Neuronal stem cell (in vitro differentiated cells): ENCODE measurements around the gene ZNF768.

Source experiments
- DNase-seq: peaks from one replicate; pipeline ENCODE4 v3.0.0-alpha.2; 2013; ENCODE audit warnings: low spot score
- H2AFZ ChIP-seq: one replicate; pipeline ENCODE4 v1.6.1; 2013; ENCODE audit warnings: mild to moderate bottlenecking, low read length, inconsistent platforms
- H2AK5ac ChIP-seq: 2 replicates; pipeline ENCODE4 v1.6.1; 2013; ENCODE audit warnings: low read depth, mild to moderate bottlenecking, inconsistent platforms, low read length, moderate library complexity, mixed read lengths
- H2BK120ac ChIP-seq: 2 replicates; pipeline ENCODE4 v1.6.1; 2013; ENCODE audit warnings: low read depth, mild to moderate bottlenecking, inconsistent platforms, low read length, moderate library complexity, mixed read lengths
- H2BK12ac ChIP-seq: one replicate; pipeline ENCODE4 v1.6.1; 2013; ENCODE audit warnings: low read length, inconsistent platforms
- H2BK15ac ChIP-seq: 2 replicates; pipeline ENCODE4 v1.6.1; 2013; ENCODE audit warnings: mild to moderate bottlenecking, low read length, inconsistent platforms, mixed read lengths
- H2BK5ac ChIP-seq: one replicate; pipeline ENCODE4 v1.6.1; 2013; ENCODE audit warnings: inconsistent platforms, mild to moderate bottlenecking, low read length, moderate library complexity
- H3K14ac ChIP-seq: one replicate; pipeline ENCODE4 v1.6.1; 2013; ENCODE audit warnings: low read length, inconsistent platforms
- H3K18ac ChIP-seq: 2 replicates; pipeline ENCODE4 v1.6.1; 2013; ENCODE audit warnings: low read length, inconsistent platforms
- H3K23ac ChIP-seq: 2 replicates; pipeline ENCODE4 v1.6.1; 2013; ENCODE audit warnings: low read depth, mild to moderate bottlenecking, mixed read lengths, low read length, inconsistent platforms; ENCODE audit not compliant: poor library complexity
- H3K27ac ChIP-seq: replicated peaks from 3 replicates; pipeline ENCODE4 v1.5.1; 2013; ENCODE audit warnings: low read length, inconsistent platforms
- H3K27me3 ChIP-seq, 3 experiments: 2 replicates each; pipeline ENCODE4 v1.6.1; 2013; ENCODE audit warnings: low read length in 3 of 3, mild to moderate bottlenecking in 2 of 3, inconsistent platforms in 1 of 3, low read depth in 1 of 3, mixed read lengths in 1 of 3, moderate library complexity in 1 of 3; ENCODE audit not compliant: control insufficient read depth in 3 of 3, insufficient read depth in 3 of 3
- H3K36me3 ChIP-seq, 2 donors: replicated peaks in 1 of 2; 2 replicates each; pipeline ENCODE4 v1.6.1; 2013; ENCODE audit warnings: low read length in 2 of 2; ENCODE audit not compliant: control insufficient read depth in 2 of 2, insufficient read depth in 2 of 2
- H3K4ac ChIP-seq: 2 replicates; pipeline ENCODE4 v1.6.1; 2013; ENCODE audit warnings: inconsistent platforms, mild to moderate bottlenecking, low read length, moderate library complexity
- H3K4me1 ChIP-seq, 2 donors: 1 replicate in 1 of 2; 2 replicates in 1 of 2; pipeline ENCODE4 v1.6.1; 2013; ENCODE audit warnings: low read length in 2 of 2, low read depth in 1 of 2; ENCODE audit not compliant: control insufficient read depth in 2 of 2, insufficient read depth in 1 of 2
- H3K4me2 ChIP-seq: one replicate; pipeline ENCODE4 v1.6.1; 2013; ENCODE audit warnings: mild to moderate bottlenecking, low read length, inconsistent platforms; ENCODE audit not compliant: insufficient read depth, poor library complexity, severe bottlenecking
- H3K4me3 ChIP-seq, 2 donors: 2 replicates each; pipeline ENCODE4 v1.5.1; 2013; ENCODE audit warnings: low read length in 2 of 2, mild to moderate bottlenecking in 2 of 2, inconsistent platforms in 1 of 2, moderate library complexity in 1 of 2
- H3K79me1 ChIP-seq: one replicate; pipeline ENCODE4 v1.6.1; 2013; ENCODE audit warnings: low read depth, mild to moderate bottlenecking, inconsistent platforms, low read length, moderate library complexity
- H3K9ac ChIP-seq: one replicate; pipeline ENCODE4 v1.6.1; 2013; ENCODE audit warnings: mild to moderate bottlenecking, low read depth, low read length, inconsistent platforms; ENCODE audit not compliant: poor library complexity
- H3K9me3 ChIP-seq, 2 donors: replicated peaks in 1 of 2; 2 replicates each; pipeline versions ENCODE3 to v1.6.1; 2013; ENCODE audit warnings: low read length in 2 of 2, mild to moderate bottlenecking in 2 of 2, inconsistent platforms in 1 of 2, low read depth in 1 of 2, mixed read lengths in 1 of 2, moderate library complexity in 1 of 2; ENCODE audit not compliant: control insufficient read depth in 2 of 2, insufficient read depth in 1 of 2
- H4K8ac ChIP-seq: one replicate; pipeline ENCODE4 v1.6.1; 2013; ENCODE audit warnings: low read depth, mild to moderate bottlenecking, inconsistent platforms, low read length, moderate library complexity
- H4K91ac ChIP-seq: one replicate; pipeline ENCODE4 v1.6.1; 2013; ENCODE audit warnings: low read length, low read depth, mild to moderate bottlenecking, inconsistent platforms; ENCODE audit not compliant: poor library complexity
- WGBS, 2 donors: extraction: QIAGEN DNeasy Blood & Tissue Kit; methylation state at CpG; one replicate each; pipeline ENCODE4 v1.1.7; 2013; ENCODE audit warnings: missing lambda C conversion rate in 2 of 2, mixed read lengths in 1 of 2; ENCODE audit not compliant: insufficient read length in 2 of 2, insufficient replicate concordance in 1 of 2; ENCODE audit errors: extremely low coverage in 2 of 2; 5-methylcytosine and 5-hydroxymethylcytosine counted together

The ZNF768 gene

DNA sequence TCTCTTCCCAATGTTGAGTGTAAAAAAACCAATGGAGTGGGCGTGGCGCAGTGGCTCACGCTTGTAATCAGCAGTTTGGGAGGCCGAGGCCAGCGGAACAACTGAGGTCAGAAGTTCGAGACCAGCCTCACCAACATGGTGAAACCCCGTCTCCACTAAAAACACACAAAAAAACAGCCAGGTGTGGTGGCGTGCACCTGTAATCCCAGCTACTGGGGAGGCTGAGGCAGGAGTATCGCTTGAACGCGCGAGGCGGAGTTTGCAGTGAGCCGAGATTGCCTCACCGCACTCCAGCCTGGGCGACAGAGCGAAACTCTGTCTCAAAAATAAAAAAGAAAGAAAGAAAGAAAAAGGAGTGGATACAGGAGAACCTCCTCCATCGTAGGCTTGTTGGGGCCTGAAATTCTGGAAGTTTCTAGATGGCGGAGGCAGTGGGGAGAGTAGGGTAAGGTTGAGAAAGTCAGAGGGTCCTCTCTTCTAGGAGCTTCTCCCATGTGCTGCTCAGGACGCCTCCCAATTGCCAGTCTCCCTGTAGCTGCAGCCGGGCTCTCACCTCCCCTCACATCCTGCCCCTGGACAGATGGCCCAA is 32.5 kb upstream of the ZNF768 start:
- Histone ChIP-seq H2BK15ac (peak overlapping the region; percentile 82), H3K14ac (no peak overlapping the region), H2BK120ac (no peak overlapping the region), H2AK5ac (peak overlapping the region; percentile 98), H4K91ac (peak overlapping the region; percentile 92), H3K36me3 (peaks cover 11 to 27% of the 10 kb centered on the region in 2 donors), H3K4ac (peak overlapping the region; percentile 23), H3K4me1 (peaks cover 6 to 7% of the 10 kb centered on the region in 2 donors), H3K4me3 (peak overlapping the region; percentile 31 to 44), H3K79me1 (peaks cover 9% of the 10 kb centered on the region), H2BK12ac (peak overlapping the region; percentile 16), H3K23ac (no peak overlapping the region), H3K9me3 (no peaks in the 10 kb centered on the region), H3K18ac (peak overlapping the region; percentile 74), H2BK5ac (peak overlapping the region; percentile 99), H3K9ac (no peak overlapping the region), H2AFZ (peak overlapping the region; percentile 95), H3K27ac (peak overlapping the region; percentile 93), H3K27me3 (peaks cover 0 to 7% (median 0%) of the 10 kb centered on the region in 3 experiments), H4K8ac (no peak overlapping the region), H3K4me2 (peak overlapping the region; percentile 26)
- no CpG with 5 or more reads among the region's 21 CpGs for WGBS, 2 donors
- no peak for DNase-seq

DNA sequence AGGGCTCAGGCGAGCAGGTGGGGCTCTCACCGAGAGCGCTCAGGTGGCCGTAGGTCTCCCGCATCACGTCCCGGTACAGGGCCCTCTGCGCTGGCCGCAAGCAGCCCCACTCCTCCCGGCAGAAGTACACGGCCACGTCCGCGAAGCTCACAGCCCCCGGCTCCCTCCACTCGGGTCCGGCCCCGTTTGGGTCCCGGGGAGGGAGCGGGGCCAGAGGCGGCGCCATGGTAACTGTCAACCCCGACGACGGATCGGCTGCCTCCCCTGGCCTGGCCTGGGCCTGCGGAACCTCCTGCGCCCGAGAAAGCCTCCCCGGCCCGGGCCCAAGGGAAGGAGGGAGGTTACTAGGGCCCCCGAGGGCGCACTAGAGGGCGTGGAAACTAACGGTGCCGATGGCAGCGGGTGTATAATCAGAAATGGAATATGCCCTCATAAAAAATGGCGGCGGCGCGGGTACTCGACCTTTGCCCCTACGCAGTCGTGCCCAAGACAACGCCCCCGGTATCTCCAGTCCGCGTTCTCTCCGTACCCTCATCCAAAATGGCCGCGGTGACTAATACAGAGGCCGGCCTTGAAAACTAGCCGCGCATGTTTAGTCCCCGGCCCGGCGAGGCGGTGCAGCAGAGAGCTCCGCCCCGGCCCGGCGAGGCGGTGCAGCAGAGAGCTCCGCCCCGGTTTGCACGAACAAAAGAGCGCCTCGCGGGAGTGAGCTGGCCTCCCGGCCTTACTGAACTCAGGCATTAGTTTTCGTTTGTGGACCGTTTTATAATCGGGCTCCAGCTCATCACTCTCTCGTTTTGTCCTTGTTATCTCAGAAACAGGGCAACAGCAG is 31.8 kb upstream of the ZNF768 start, which contains the start of gene ZNF764:
Gene ZNF764 (minus strand): TSS at position 418 of the 832 bp plus-strand sequence. CDS start 192 bp downstream, at position 226.
- peak within 1 kb of the TSS; percentile 95 for H3K27ac ChIP-seq
- peak within 1 kb of the TSS; percentile 26 for H3K4ac ChIP-seq
- no peaks in the 10 kb centered on the region for H3K9me3 ChIP-seq
- H2BK120ac ChIP-seq = peak within 1 kb of the TSS; percentile 76
- peaks cover 0 to 7% (median 0%) of the 10 kb centered on the region in 3 experiments for H3K27me3 ChIP-seq
- peak within 1 kb of the TSS; percentile 87 for H3K4me2 ChIP-seq
- H3K79me1 ChIP-seq = peaks cover 9% of the 10 kb centered on the region
- H3K9ac ChIP-seq = peak within 1 kb of the TSS; percentile 94
- peak within 1 kb of the TSS; percentile 82 for H2BK15ac ChIP-seq
- peak within 1 kb of the TSS; percentile 16 for H2BK12ac ChIP-seq
- H3K14ac ChIP-seq = peak within 1 kb of the TSS; percentile 82
- H3K4me1 ChIP-seq = peaks cover 6 to 7% of the 10 kb centered on the region in 2 donors
- H3K23ac ChIP-seq = peak within 1 kb of the TSS; percentile 96
- WGBS, 2 donors = no CpG with 5 or more reads among the region's 74 CpGs
- peak; percentile 95 for DNase-seq
- H3K36me3 ChIP-seq = peaks cover 11 to 34% of the 10 kb centered on the region in 2 donors
- no peak within 1 kb of the TSS for H4K8ac ChIP-seq
- peak within 1 kb of the TSS; percentile 94 for H4K91ac ChIP-seq
- peak within 1 kb of the TSS; percentile 98 for H2AK5ac ChIP-seq
- H3K18ac ChIP-seq = peak within 1 kb of the TSS; percentile 94
- peak within 1 kb of the TSS; percentile 95 for H2AFZ ChIP-seq
- peak within 1 kb of the TSS; percentile 99 for H2BK5ac ChIP-seq
- peak within 1 kb of the TSS; percentile 85 to 95 for H3K4me3 ChIP-seq

DNA sequence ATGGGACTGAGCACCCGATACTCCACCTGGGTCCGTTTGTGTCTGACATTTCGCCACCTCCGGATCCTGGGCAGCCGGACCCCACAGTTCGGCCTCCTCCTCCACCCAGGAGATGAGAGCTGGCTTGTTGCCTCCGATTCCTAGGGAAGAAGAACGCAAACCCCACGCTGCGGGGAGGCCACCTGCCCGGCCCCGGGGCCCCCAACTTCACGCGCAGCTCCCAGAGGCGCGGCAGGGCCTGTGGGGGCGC is 31.3 kb upstream of the ZNF768 start:
- peak overlapping the region; percentile 96 for H3K23ac ChIP-seq
- H3K27ac ChIP-seq = peak overlapping the region; percentile 95
- H2BK12ac ChIP-seq = no peak overlapping the region
- no peak overlapping the region for H2BK15ac ChIP-seq
- peak overlapping the region; percentile 95 for H2AFZ ChIP-seq
- peaks cover 10% of the 10 kb centered on the region for H3K79me1 ChIP-seq
- peaks cover 6 to 7% of the 10 kb centered on the region in 2 donors for H3K4me1 ChIP-seq
- peak overlapping the region; percentile 78 for H2AK5ac ChIP-seq
- peak overlapping the region; percentile 82 for H3K14ac ChIP-seq
- peak overlapping the region; percentile 99 for H2BK5ac ChIP-seq
- H3K36me3 ChIP-seq = peaks cover 12 to 39% of the 10 kb centered on the region in 2 donors
- no peak overlapping the region for H4K8ac ChIP-seq
- peak overlapping the region; percentile 76 for H2BK120ac ChIP-seq
- peak overlapping the region; percentile 87 for H3K4me2 ChIP-seq
- peak overlapping the region; percentile 94 for H3K18ac ChIP-seq
- peak; percentile 17 for DNase-seq
- H3K27me3 ChIP-seq = peaks cover 0 to 7% (median 0%) of the 10 kb centered on the region in 3 experiments
- peak overlapping the region; percentile 94 for H4K91ac ChIP-seq
- H3K9ac ChIP-seq = peak overlapping the region; percentile 94
- H3K4ac ChIP-seq = no peak overlapping the region
- no peaks in the 10 kb centered on the region for H3K9me3 ChIP-seq
- no CpG with 5 or more reads among the region's 17 CpGs for WGBS, 2 donors
- H3K4me3 ChIP-seq = peak overlapping the region; percentile 85 to 95

DNA sequence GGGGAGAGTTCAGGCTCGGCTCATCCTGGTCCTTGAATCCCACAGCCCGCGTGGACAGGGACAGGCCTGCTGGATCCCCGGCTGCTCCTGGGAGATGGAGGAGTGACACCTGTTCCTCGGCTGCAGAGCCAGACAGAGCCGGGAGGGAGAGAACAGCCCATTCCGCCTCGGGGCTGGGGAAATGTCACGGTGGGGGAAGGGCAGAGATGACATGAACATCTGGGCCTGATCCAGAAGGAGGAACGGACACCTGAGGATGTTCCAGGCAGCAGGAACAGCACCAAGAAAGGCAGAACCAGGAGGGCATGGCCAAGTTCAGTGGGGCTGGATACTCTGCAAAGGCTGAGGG is 29.7 kb upstream of the ZNF768 start:
- Histone ChIP-seq H2AK5ac (no peak overlapping the region), H3K27me3 (peaks cover 0 to 2% (median 0%) of the 10 kb centered on the region in 3 experiments), H3K79me1 (peaks cover 11% of the 10 kb centered on the region), H2BK12ac (no peak overlapping the region), H3K27ac (no peak overlapping the region), H2AFZ (no peak overlapping the region), H3K36me3 (peaks cover 13 to 39% of the 10 kb centered on the region in 2 donors), H3K14ac (no peak overlapping the region), H2BK5ac (no peak overlapping the region), H2BK120ac (no peak overlapping the region), H3K4me3 (no peak overlapping the region), H3K9ac (peak overlapping the region; percentile 60), H3K4me2 (no peak overlapping the region), H3K18ac (no peak overlapping the region), H2BK15ac (no peak overlapping the region), H3K23ac (peak overlapping the region; percentile 31), H3K4me1 (peaks cover 6 to 7% of the 10 kb centered on the region in 2 donors), H4K91ac (no peak overlapping the region), H4K8ac (peak overlapping the region; percentile 65), H3K4ac (no peak overlapping the region), H3K9me3 (no peaks in the 10 kb centered on the region)
- DNase-seq = no peak
- no CpG with 5 or more reads among the region's 10 CpGs for WGBS, 2 donors
